GM12873 (cell line): ENCODE results near the gene TMEM140.
A peak's percentile ranks its signal among the peaks of the same experiment; 100 is the strongest.

ENCODE experiments used
- CTCF ChIP-seq: IDR thresholded peaks from 2 replicates; pipeline ENCODE4 v1.5.1; 2012; ENCODE audit warnings: low read depth, mild to moderate bottlenecking, moderate library complexity, low read length, control low read depth; ENCODE audit not compliant: insufficient read depth; ENCODE audit errors: missing control alignments

Gene TMEM140

GRCh38 chr7:135114622-135115021, 33.2 kb upstream of the TMEM140 start:
- no peak for TF ChIP-seq CTCF

- TF ChIP-seq CTCF: no peak
Measured at GRCh38 chr7:135117096-135117495, 30.8 kb upstream of the TMEM140 start.

GRCh38 chr7:135121868-135122267, 26.0 kb upstream of the TMEM140 start:
- no peak for TF ChIP-seq CTCF

GRCh38 chr7:135128931-135129330, 18.9 kb upstream of the TMEM140 start:
- no peak for TF ChIP-seq CTCF

GRCh38 chr7:135129579-135129978, 18.3 kb upstream of the TMEM140 start:
- TF ChIP-seq CTCF: peak; percentile 3

GRCh38 chr7:135143885-135144668, 3.8 kb upstream of the TMEM140 start:
- no peak for TF ChIP-seq CTCF

- TF ChIP-seq CTCF: no peak
Measured at GRCh38 chr7:135147341-135147898, 452 bp upstream of the TMEM140 start.
